Stimulated activated naive CD8-positive, alpha-beta T cell treated with anti-CD3 and anti-CD28 coated beads, Interleukin-15, amount 100 ng/mL, for 72 hours (primary cell): ENCODE results near the gene HEYL.
"Not testable (repeated sequence)": the region's sequence is repeated elsewhere in the genome, so short reads cannot be mapped to it uniquely, and the experiment has no call there.

Experiments
- ATAC-seq: fragments of 150-1000 bp; cut with Tn5 transposase; 2 replicates; pipeline ENCODE4 v1.10.0; 2021; ENCODE audit warnings: mild to moderate bottlenecking, moderate library complexity
- DNase-seq, 2 donors: peaks; one replicate each; pipeline ENCODE4 v3.0.0; 2021 to 2022
- H3K27ac Mint-ChIP-seq, 2 donors: one replicate each; pipeline ENCODE4 v1.8.0; 2022; ENCODE audit warnings: mild to moderate bottlenecking in 2 of 2, mixed read lengths in 2 of 2, moderate library complexity in 2 of 2
- H3K27me3 Mint-ChIP-seq: one replicate; pipeline ENCODE4 v1.8.0; 2022; ENCODE audit warnings: mixed read lengths
- H3K4me1 Mint-ChIP-seq: one replicate; pipeline ENCODE4 v1.8.0; 2022; ENCODE audit warnings: mild to moderate bottlenecking, mixed read lengths
- H3K4me3 Mint-ChIP-seq, 2 donors: one replicate each; pipeline ENCODE4 v1.8.0; 2022; ENCODE audit warnings: mild to moderate bottlenecking in 2 of 2, mixed read lengths in 2 of 2, moderate library complexity in 1 of 2
- H3K9me3 Mint-ChIP-seq, 2 donors: one replicate each; pipeline ENCODE4 v1.8.0; 2022; ENCODE audit warnings: mixed read lengths in 2 of 2

The HEYL gene

GRCh38 chr1:39609618-39610331 lies 29.7 kb downstream of the HEYL start:
- H3K4me3 Mint-ChIP-seq: peak overlapping the region in 1 of 2 donors; percentile 64

GRCh38 chr1:39608921-39609320 lies 30.5 kb downstream of the HEYL start:
- no peak for DNase-seq
- Mint-ChIP-seq H3K4me3 (no peak overlapping the region), H3K27me3 (peaks cover 4% of the 10 kb centered on the region), H3K9me3 (no peaks in the 10 kb centered on the region), H3K27ac (no peak overlapping the region), H3K4me1 (peaks cover 14% of the 10 kb centered on the region)
- no peak for ATAC-seq

More at GRCh38 chr1:39609618-39610331, 29.7 kb downstream of the HEYL start:
- peak; percentile 72 to 81 for DNase-seq
- no peaks in the 10 kb centered on the region for H3K27me3 Mint-ChIP-seq
- peaks cover 14% of the 10 kb centered on the region for H3K4me1 Mint-ChIP-seq
- no peaks in the 10 kb centered on the region for H3K9me3 Mint-ChIP-seq
- peak; percentile 92 for ATAC-seq
- H3K27ac Mint-ChIP-seq: peak overlapping the region in 1 of 2 donors; percentile 19

DNA sequence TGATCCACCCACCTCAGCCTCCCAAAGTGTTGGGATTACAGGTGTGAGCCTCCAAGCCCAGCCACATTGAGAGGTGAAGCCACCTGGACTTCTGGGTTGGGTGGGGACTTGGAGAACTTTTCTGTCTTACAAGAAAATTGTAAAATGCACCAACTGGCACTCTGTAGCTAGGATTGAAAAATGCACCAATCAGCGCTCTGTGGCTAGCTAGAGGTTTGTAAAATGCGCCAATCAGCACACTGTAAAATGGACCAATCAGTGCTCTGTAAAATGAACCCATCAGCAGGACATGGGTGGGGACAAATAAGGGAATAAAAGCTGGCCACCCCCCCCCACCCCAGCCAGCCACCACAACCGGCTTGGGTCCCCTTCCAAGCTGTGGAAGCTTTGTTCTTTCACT lies 35.8 kb downstream of the HEYL start:
- not testable (repeated sequence) for H3K27ac Mint-ChIP-seq, H3K9me3 Mint-ChIP-seq, DNase-seq, H3K4me3 Mint-ChIP-seq, ATAC-seq
- peaks cover 28% of the 10 kb centered on the region for H3K27me3 Mint-ChIP-seq
- H3K4me1 Mint-ChIP-seq: peaks cover 10% of the 10 kb centered on the region

GRCh38 chr1:39601667-39602255 lies 37.7 kb downstream of the HEYL start:
- peaks cover 24% of the 10 kb centered on the region for H3K4me1 Mint-ChIP-seq
- H3K9me3 Mint-ChIP-seq, DNase-seq, H3K27ac Mint-ChIP-seq, ATAC-seq, H3K4me3 Mint-ChIP-seq: not testable (repeated sequence)
- peaks cover 28% of the 10 kb centered on the region for H3K27me3 Mint-ChIP-seq

- no peak overlapping the region for H3K27ac Mint-ChIP-seq
- H3K9me3 Mint-ChIP-seq: no peaks in the 10 kb centered on the region
- DNase-seq: no peak
- peaks cover 18% of the 10 kb centered on the region for H3K4me1 Mint-ChIP-seq
- no peak overlapping the region for H3K4me3 Mint-ChIP-seq
- peaks cover 24% of the 10 kb centered on the region for H3K27me3 Mint-ChIP-seq
- no peak for ATAC-seq
Measured at GRCh38 chr1:39596163-39596562, 43.3 kb downstream of the HEYL start.

DNA sequence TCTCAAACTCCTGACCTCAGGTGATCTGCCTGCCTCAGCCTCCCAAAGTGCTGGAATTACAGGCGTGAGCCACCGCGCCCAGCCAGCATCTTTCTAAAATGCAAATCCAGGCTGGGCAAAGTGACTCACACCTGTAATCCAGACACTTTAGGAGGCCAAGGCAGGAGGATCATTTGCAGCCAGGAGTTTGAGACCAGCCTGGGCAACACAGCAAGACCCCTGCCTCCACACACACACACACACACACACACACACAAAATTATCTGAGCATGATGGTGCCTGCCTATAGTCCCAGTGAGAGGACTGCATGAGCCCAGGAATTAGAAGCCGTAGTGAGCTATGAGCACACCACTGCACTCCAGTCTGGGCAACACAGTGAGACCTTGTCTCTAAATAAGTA lies 46.1 kb downstream of the HEYL start:
- ATAC-seq: no peak
- no peak for DNase-seq
- Mint-ChIP-seq H3K27ac (no peak overlapping the region), H3K9me3 (no peaks in the 10 kb centered on the region), H3K4me1 (peaks cover 11% of the 10 kb centered on the region), H3K4me3 (no peak overlapping the region), H3K27me3 (peaks cover 17% of the 10 kb centered on the region)

DNA sequence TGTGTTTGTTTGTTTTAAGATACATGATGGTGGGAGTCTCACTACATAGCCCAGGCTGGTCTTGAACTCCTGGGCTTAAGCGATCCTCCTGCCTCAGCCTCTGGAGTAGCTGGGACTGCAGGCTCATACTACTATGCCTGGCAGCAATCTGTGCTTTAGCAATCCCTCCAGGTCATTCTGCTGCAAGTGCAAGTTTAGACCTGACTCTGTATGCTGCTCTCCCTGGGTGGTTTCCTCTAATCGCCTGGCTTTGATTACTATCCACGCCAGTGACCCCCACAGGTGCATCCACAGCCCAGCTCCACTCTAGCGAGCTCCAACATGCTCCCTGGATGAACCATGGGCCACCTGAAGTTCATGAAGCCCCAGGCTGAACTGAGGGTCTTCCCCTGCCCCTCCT lies 47.4 kb downstream of the HEYL start:
- no peak overlapping the region for H3K27ac Mint-ChIP-seq
- H3K4me1 Mint-ChIP-seq: no peaks in the 10 kb centered on the region
- no peak for ATAC-seq

GRCh38 chr1:39590546-39590945 lies 48.9 kb downstream of the HEYL start:
- Mint-ChIP-seq H3K4me1 (no peaks in the 10 kb centered on the region), H3K9me3 (no peaks in the 10 kb centered on the region), H3K27me3 (peaks cover 8% of the 10 kb centered on the region), H3K27ac (no peak overlapping the region), H3K4me3 (no peak overlapping the region)
- DNase-seq: no peak
- no peak for ATAC-seq

More for the DNA sequence above, 47.4 kb downstream of the HEYL start:
- Mint-ChIP-seq H3K9me3 (no peaks in the 10 kb centered on the region), H3K27me3 (peaks cover 17% of the 10 kb centered on the region), H3K4me3 (no peak overlapping the region)
- DNase-seq: no peak

DNA sequence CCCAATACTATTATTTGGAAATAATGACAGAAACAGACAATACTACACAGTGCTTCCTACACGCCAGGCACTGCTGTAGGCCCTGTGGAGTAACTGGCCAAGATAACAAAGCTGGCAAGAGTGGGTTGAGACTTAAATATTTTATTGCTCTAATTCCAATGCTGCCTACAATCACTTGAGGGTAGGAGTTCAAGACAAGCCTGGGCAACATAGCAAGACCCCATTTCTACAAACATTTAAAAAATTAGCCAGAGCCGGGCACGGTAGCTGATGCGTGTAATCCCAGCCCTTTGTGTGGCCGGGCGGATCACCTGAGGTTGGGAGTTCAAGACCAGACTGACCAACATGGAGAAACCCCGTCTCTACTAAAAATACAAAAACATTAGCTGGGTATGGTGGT lies 53.5 kb downstream of the HEYL start:
- DNase-seq: no peak
- H3K4me3 Mint-ChIP-seq: no peak overlapping the region
- peaks cover 8% of the 10 kb centered on the region for H3K27me3 Mint-ChIP-seq
- ATAC-seq: no peak
- H3K9me3 Mint-ChIP-seq: no peaks in the 10 kb centered on the region
- no peak overlapping the region for H3K27ac Mint-ChIP-seq
- no peaks in the 10 kb centered on the region for H3K4me1 Mint-ChIP-seq

DNA sequence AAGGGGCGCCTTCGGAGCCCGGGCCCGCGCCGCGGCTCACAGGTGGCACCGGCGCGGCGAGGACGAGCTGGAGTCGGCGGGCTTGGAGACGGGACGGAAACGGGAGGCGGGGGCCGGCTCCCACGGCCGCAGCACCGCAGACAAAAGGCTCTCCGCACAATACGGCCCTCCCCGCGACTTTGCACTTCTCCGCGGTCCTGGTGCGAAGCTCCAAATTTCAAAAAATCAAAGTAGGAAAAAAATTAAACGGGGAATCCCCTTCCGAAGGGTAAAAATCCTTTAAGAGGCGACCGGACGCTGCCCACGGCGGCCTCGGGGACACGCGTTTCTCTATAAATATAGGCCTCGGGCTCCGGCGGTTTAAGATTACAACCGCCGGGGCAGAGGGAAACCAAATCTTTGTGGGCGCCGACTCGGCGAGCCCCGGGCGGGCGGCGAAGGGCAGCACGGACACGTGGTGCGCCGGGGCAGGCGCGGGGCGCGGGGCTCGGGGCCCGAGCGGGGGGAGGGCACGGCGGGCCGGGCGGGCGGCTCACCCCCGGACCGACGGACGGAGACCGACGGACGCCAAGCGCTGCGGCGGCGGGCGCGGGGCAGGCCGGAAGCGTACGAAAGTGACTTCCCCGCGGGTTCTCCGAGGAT lies 63.3 kb downstream of the HEYL start:
- Mint-ChIP-seq H3K4me1 (peaks cover 38% of the 10 kb centered on the region), H3K27ac (peak overlapping the region; percentile 95 to 99), H3K27me3 (no peaks in the 10 kb centered on the region), H3K4me3 (peak overlapping the region; percentile 91 to 97), H3K9me3 (no peaks in the 10 kb centered on the region)
- DNase-seq (peak; percentile 36 to 40), ATAC-seq (peak; percentile 54)

DNA sequence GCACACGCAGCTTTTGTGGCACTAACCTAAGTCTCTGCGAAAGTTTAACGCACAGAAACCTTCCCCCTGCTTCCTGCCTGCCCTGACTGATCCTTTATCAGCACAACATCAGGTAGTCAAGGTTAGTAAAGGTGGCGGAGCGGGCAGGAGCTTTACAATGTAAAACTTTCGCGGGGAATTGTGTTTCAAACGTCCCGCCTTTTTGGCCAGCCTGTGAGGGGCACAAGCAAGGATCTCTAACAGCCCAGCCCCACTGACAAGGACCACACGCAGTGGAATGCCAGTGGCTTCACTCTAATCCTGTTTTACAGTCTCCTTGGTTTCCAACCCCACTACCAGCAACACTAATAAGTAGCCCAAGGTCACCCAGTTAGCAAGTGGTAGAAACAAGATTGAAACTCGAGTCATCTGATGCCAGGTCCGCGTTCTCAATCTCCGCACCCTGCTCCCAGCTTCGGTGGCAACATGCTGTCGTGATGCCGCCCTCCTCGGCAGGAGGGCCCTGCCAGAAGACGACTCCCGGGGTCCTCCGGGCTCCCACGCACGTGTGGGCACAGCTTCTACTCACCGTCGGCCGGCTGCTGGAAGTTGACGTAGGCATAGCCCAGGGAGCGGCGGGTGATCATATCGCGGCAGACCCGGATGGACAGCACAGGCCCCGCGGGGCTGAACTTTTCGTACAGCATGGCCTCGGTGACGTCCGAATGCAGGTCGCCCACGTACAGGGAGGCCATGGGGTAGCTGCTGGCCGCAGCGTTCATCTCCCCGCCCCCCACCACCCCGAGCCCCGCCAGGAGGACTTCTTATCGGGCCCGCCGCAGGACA lies 64.0 kb downstream of the HEYL start:
- H3K27ac Mint-ChIP-seq: peak overlapping the region; percentile 95 to 99
- no peaks in the 10 kb centered on the region for H3K9me3 Mint-ChIP-seq
- DNase-seq (peak; percentile 53 to 64), ATAC-seq (peak; percentile 65)
- H3K4me1 Mint-ChIP-seq: peaks cover 45% of the 10 kb centered on the region
- no peaks in the 10 kb centered on the region for H3K27me3 Mint-ChIP-seq
- peak overlapping the region; percentile 90 to 97 for H3K4me3 Mint-ChIP-seq

- no peak for ATAC-seq
Measured at GRCh38 chr1:39574646-39575045, 64.8 kb downstream of the HEYL start.

More at GRCh38 chr1:39574646-39575045, 64.8 kb downstream of the HEYL start:
- Mint-ChIP-seq H3K4me1 (peaks cover 52% of the 10 kb centered on the region), H3K27me3 (no peaks in the 10 kb centered on the region), H3K27ac (peak overlapping the region; percentile 95 to 99), H3K9me3 (no peaks in the 10 kb centered on the region), H3K4me3 (peak overlapping the region; percentile 90 to 97)
- no peak for DNase-seq
